Parathyroid adenoma (tissue), 2 donors: Measurements from ENCODE around the gene FAM43A.
A peak's percentile ranks its signal among the peaks of the same experiment; 100 is the strongest.

Source experiments
- H2AFZ ChIP-seq: fragments of 300-600 bp; sonication (generic); one replicate; pipeline ENCODE4 v1.7.0; 2017; ENCODE audit warnings: antibody characterized with exemption, mild to moderate bottlenecking
- H3K27ac ChIP-seq: fragments of 300-600 bp; sonication (generic); one replicate; pipeline ENCODE4 v1.7.0; 2017
- H3K27me3 ChIP-seq: fragments of 300-600 bp; sonication (generic); one replicate; pipeline ENCODE4 v1.7.0; 2017; ENCODE audit warnings: low read length; ENCODE audit not compliant: control insufficient read depth, insufficient read depth
- H3K36me3 ChIP-seq: fragments of 300-600 bp; sonication (generic); one replicate; pipeline ENCODE4 v1.7.0; 2017; ENCODE audit warnings: low read length; ENCODE audit not compliant: control insufficient read depth, insufficient read depth
- H3K4me1 ChIP-seq: fragments of 300-600 bp; sonication (generic); one replicate; pipeline ENCODE4 v1.7.0; 2017; ENCODE audit warnings: control low read depth
- H3K4me2 ChIP-seq: fragments of 300-600 bp; sonication (generic); one replicate; pipeline ENCODE4 v1.7.0; 2017; ENCODE audit warnings: low read length
- H3K4me3 ChIP-seq: fragments of 300-600 bp; sonication (generic); one replicate; pipeline ENCODE4 v1.7.0; 2017; ENCODE audit warnings: low read depth, low read length
- H3K79me2 ChIP-seq: fragments of 300-600 bp; sonication (generic); one replicate; pipeline ENCODE4 v1.7.0; 2017; ENCODE audit warnings: control low read depth
- H3K9ac ChIP-seq: fragments of 300-600 bp; sonication (generic); one replicate; pipeline ENCODE4 v1.7.0; 2017; ENCODE audit warnings: mild to moderate bottlenecking
- H3K9me3 ChIP-seq: fragments of 300-600 bp; sonication (generic); one replicate; pipeline ENCODE4 v1.7.0; 2017; ENCODE audit warnings: low read length; ENCODE audit not compliant: control insufficient read depth
- CTCF ChIP-seq: fragments of 300-600 bp; sonication (generic); IDR thresholded peaks from one replicate; pipeline ENCODE4 v1.7.0; 2017; ENCODE audit warnings: antibody characterized with exemption, mild to moderate bottlenecking
- donor health status: primary hyperparathyroidism.

The FAM43A gene

GRCh38 chr3:194685718-194686413 lies at the start of gene FAM43A:
TSS of gene FAM43A (plus strand) at chr3:194685883. CDS start at chr3:194686827, 944 bp downstream.
- peaks cover 9% of the 10 kb centered on the region for H3K4me1 ChIP-seq
- peak within 1 kb of the TSS; percentile 77 for H3K4me2 ChIP-seq

GRCh38 chr3:194637066-194637465 lies 48.6 kb upstream of the FAM43A start:
- Histone ChIP-seq H3K4me1 (no peaks in the 10 kb centered on the region), H3K27me3 (no peaks in the 10 kb centered on the region), H3K4me3 (no peak overlapping the region), H3K9me3 (no peaks in the 10 kb centered on the region), H3K9ac (no peak overlapping the region), H3K4me2 (no peak overlapping the region), H3K27ac (no peak overlapping the region), H2AFZ (no peak overlapping the region), H3K79me2 (no peaks in the 10 kb centered on the region), H3K36me3 (no peaks in the 10 kb centered on the region)
- TF ChIP-seq CTCF = no peak

More at GRCh38 chr3:194685718-194686413, at the start of gene FAM43A:
- Histone ChIP-seq H3K9me3 (no peaks in the 10 kb centered on the region), H3K4me3 (peak within 1 kb of the TSS; percentile 67), H3K27ac (peak within 1 kb of the TSS; percentile 37), H3K9ac (no peak within 1 kb of the TSS), H3K36me3 (no peaks in the 10 kb centered on the region), H3K79me2 (no peaks in the 10 kb centered on the region), H2AFZ (peak within 1 kb of the TSS; percentile 70), H3K27me3 (no peaks in the 10 kb centered on the region)
- peak; percentile 39 for TF ChIP-seq CTCF

- no peaks in the 10 kb centered on the region for H3K4me1 ChIP-seq
- H3K36me3 ChIP-seq = no peaks in the 10 kb centered on the region
- no peak for TF ChIP-seq CTCF
- no peak overlapping the region for H3K4me2 ChIP-seq
- no peak overlapping the region for H2AFZ ChIP-seq
- H3K27ac ChIP-seq = no peak overlapping the region
- no peaks in the 10 kb centered on the region for H3K9me3 ChIP-seq
- H3K27me3 ChIP-seq = no peaks in the 10 kb centered on the region
- no peak overlapping the region for H3K9ac ChIP-seq
- H3K79me2 ChIP-seq = no peaks in the 10 kb centered on the region
- H3K4me3 ChIP-seq = no peak overlapping the region
These were observed 47.9 kb upstream of the FAM43A start for GRCh38 chr3:194637541-194638400.

GRCh38 chr3:194638991-194639605 lies 46.6 kb upstream of the FAM43A start:
- Histone ChIP-seq H3K27me3 (no peaks in the 10 kb centered on the region), H3K79me2 (no peaks in the 10 kb centered on the region), H3K4me1 (no peaks in the 10 kb centered on the region), H3K36me3 (no peaks in the 10 kb centered on the region), H3K4me2 (no peak overlapping the region), H3K9ac (no peak overlapping the region), H3K27ac (no peak overlapping the region), H3K9me3 (no peaks in the 10 kb centered on the region), H3K4me3 (no peak overlapping the region), H2AFZ (no peak overlapping the region)
- no peak for TF ChIP-seq CTCF
